Measurements from ENCODE around the gene SPATA9. TPM values are rescaled to one million over a fixed set of nuclear protein-coding genes. Genes with fewer than 3 reads are reported as not detected.

SPATA9 gene
- total and polyA plus RNA-seq, 4 donors = 0.28 to 0.49 TPM; not detected in 2

- peaks cover 0 to 8% (median 3%) of the 10 kb centered on the region in 4 donors for H3K4me1 ChIP-seq (ENCODE audit: control insufficient read depth in 4 of 4, insufficient read depth in 4 of 4, low read length in 3 of 4)
- no peak overlapping the region for H3K27ac ChIP-seq (ENCODE audit: low read depth in 1 of 2, low read length in 2 of 2)
- H3K27me3 ChIP-seq (ENCODE audit: control insufficient read depth in 4 of 4, insufficient read depth in 4 of 4, low read length in 3 of 4) = no peaks in the 10 kb centered on the region
- H3K9me3 ChIP-seq (ENCODE audit: control insufficient read depth in 4 of 4, low read length in 3 of 4) = peaks cover 0 to 2% (median under 1%) of the 10 kb centered on the region in 4 donors
- H3K9ac ChIP-seq (ENCODE audit: low read depth in 1 of 2, low read length in 2 of 2) = no peak overlapping the region
- no peak overlapping the region for H3K4me3 ChIP-seq (ENCODE audit: low read depth in 1 of 3, low read length in 3 of 3)
- 86% methylated on average over 1 of the region's 1 CpG for WGBS
- no peaks in the 10 kb centered on the region for H3K36me3 ChIP-seq (ENCODE audit: control insufficient read depth in 4 of 4, insufficient read depth in 3 of 4, low read depth in 1 of 4, low read length in 3 of 4)
- no peak for DNase-seq (ENCODE audit: low spot score)
- no peak for TF ChIP-seq TAF1 (conservative IDR thresholded peaks at IDR 0.05)
- TF ChIP-seq, protein P1, sequence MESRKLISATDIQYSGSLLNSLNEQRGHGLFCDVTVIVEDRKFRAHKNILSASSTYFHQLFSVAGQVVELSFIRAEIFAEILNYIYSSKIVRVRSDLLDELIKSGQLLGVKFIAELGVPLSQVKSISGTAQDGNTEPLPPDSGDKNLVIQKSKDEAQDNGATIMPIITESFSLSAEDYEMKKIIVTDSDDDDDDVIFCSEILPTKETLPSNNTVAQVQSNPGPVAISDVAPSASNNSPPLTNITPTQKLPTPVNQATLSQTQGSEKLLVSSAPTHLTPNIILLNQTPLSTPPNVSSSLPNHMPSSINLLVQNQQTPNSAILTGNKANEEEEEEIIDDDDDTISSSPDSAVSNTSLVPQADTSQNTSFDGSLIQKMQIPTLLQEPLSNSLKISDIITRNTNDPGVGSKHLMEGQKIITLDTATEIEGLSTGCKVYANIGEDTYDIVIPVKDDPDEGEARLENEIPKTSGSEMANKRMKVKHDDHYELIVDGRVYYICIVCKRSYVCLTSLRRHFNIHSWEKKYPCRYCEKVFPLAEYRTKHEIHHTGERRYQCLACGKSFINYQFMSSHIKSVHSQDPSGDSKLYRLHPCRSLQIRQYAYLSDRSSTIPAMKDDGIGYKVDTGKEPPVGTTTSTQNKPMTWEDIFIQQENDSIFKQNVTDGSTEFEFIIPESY (IDR thresholded peaks at IDR 0.05) = no peak
- TF ChIP-seq REST (IDR thresholded peaks at IDR 0.05) = no peak
Observed at GRCh38 chr5:95615164-95615467, 67.7 kb downstream of the SPATA9 start.

DNA sequence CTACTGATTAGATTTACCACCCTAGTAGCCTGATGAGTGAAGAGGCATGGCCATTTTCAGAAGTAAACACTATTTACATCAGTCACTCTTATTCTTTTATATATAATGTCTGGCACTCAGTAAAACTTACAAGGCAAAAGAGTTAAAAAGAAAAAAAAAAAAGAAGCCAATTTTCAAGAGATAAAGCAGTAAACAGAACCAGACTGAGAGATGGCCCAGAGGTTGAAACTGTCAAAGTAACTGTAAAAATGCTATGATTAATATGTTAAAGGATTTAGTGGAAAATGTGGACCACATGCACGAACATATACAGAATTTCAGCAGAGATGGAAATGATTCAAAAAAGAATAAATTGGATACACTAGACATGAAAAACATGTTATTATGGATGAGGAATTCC is 69.3 kb downstream of the SPATA9 start:
- no peak for TF ChIP-seq TAF1 (conservative IDR thresholded peaks at IDR 0.05)
- no peak for TF ChIP-seq REST (IDR thresholded peaks at IDR 0.05)
- no peak for TF ChIP-seq FOXA2 (IDR thresholded peaks at IDR 0.05)
- TF ChIP-seq, protein P1 (IDR thresholded peaks at IDR 0.05) = no peak
- no peak for TF ChIP-seq RXRA (IDR thresholded peaks at IDR 0.05)
- no peak for TF ChIP-seq NR2F2 (IDR thresholded peaks at IDR 0.05)
- TF ChIP-seq CTCF (IDR thresholded peaks at IDR 0.05; ENCODE audit: low read depth, low read length, missing input control) = no peak
- no peak for TF ChIP-seq HNF4A (conservative IDR thresholded peaks at IDR 0.05)
- TF ChIP-seq YY1 (IDR thresholded peaks at IDR 0.05) = no peak
- TF ChIP-seq GABPA (IDR thresholded peaks at IDR 0.05 in 1 of 2, conservative IDR thresholded peaks at IDR 0.05 in 1 of 2) = no peak
- no peak for TF ChIP-seq RAD21 (IDR thresholded peaks at IDR 0.05)
- no peak for TF ChIP-seq FOXA1 (IDR thresholded peaks at IDR 0.05)
- 94% methylated on average over 1 of the region's 1 CpG for WGBS
- Histone ChIP-seq H3K9me3 (ENCODE audit: control insufficient read depth in 4 of 4, low read length in 3 of 4) (peaks cover 0 to 2% (median under 1%) of the 10 kb centered on the region in 4 donors), H3K4me3 (ENCODE audit: low read depth in 1 of 3, low read length in 3 of 3) (no peak overlapping the region), H3K27ac (ENCODE audit: low read depth in 1 of 2, low read length in 2 of 2) (no peak overlapping the region), H3K9ac (ENCODE audit: low read depth in 1 of 2, low read length in 2 of 2) (no peak overlapping the region), H3K36me3 (ENCODE audit: control insufficient read depth in 4 of 4, insufficient read depth in 3 of 4, low read depth in 1 of 4, low read length in 3 of 4) (no peaks in the 10 kb centered on the region), H3K27me3 (ENCODE audit: control insufficient read depth in 4 of 4, insufficient read depth in 4 of 4, low read length in 3 of 4) (no peaks in the 10 kb centered on the region), H3K4me1 (ENCODE audit: control insufficient read depth in 4 of 4, insufficient read depth in 4 of 4, low read length in 3 of 4) (no peaks in the 10 kb centered on the region)
- DNase-seq (ENCODE audit: low spot score) = no peak

Measured in liver (tissue), 9 donors.